ENCODE measurements around the gene POGZ.

POGZ gene

GRCh38 chr1:151368393-151369301, 90.6 kb downstream of the POGZ start:
- Histone ChIP-seq H3K27ac (replicated peaks) (no peak overlapping the region), H3K4me3 (replicated peaks; ENCODE audit: insufficient read depth, low read length) (no peak overlapping the region), H3K27me3 (ENCODE audit: insufficient read depth, poor library complexity, severe bottlenecking) (no peaks in the 10 kb centered on the region)
- TF ChIP-seq, protein P1, sequence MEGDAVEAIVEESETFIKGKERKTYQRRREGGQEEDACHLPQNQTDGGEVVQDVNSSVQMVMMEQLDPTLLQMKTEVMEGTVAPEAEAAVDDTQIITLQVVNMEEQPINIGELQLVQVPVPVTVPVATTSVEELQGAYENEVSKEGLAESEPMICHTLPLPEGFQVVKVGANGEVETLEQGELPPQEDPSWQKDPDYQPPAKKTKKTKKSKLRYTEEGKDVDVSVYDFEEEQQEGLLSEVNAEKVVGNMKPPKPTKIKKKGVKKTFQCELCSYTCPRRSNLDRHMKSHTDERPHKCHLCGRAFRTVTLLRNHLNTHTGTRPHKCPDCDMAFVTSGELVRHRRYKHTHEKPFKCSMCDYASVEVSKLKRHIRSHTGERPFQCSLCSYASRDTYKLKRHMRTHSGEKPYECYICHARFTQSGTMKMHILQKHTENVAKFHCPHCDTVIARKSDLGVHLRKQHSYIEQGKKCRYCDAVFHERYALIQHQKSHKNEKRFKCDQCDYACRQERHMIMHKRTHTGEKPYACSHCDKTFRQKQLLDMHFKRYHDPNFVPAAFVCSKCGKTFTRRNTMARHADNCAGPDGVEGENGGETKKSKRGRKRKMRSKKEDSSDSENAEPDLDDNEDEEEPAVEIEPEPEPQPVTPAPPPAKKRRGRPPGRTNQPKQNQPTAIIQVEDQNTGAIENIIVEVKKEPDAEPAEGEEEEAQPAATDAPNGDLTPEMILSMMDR (IDR thresholded peaks at IDR 0.05; ENCODE audit: insufficient read depth, low read length), result no peak
- TF ChIP-seq, protein P2, sequence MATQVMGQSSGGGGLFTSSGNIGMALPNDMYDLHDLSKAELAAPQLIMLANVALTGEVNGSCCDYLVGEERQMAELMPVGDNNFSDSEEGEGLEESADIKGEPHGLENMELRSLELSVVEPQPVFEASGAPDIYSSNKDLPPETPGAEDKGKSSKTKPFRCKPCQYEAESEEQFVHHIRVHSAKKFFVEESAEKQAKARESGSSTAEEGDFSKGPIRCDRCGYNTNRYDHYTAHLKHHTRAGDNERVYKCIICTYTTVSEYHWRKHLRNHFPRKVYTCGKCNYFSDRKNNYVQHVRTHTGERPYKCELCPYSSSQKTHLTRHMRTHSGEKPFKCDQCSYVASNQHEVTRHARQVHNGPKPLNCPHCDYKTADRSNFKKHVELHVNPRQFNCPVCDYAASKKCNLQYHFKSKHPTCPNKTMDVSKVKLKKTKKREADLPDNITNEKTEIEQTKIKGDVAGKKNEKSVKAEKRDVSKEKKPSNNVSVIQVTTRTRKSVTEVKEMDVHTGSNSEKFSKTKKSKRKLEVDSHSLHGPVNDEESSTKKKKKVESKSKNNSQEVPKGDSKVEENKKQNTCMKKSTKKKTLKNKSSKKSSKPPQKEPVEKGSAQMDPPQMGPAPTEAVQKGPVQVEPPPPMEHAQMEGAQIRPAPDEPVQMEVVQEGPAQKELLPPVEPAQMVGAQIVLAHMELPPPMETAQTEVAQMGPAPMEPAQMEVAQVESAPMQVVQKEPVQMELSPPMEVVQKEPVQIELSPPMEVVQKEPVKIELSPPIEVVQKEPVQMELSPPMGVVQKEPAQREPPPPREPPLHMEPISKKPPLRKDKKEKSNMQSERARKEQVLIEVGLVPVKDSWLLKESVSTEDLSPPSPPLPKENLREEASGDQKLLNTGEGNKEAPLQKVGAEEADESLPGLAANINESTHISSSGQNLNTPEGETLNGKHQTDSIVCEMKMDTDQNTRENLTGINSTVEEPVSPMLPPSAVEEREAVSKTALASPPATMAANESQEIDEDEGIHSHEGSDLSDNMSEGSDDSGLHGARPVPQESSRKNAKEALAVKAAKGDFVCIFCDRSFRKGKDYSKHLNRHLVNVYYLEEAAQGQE (IDR thresholded peaks at IDR 0.05; ENCODE audit: insufficient replicate concordance, low read depth), result no peak
- no peak for TF ChIP-seq GABPA (IDR thresholded peaks at IDR 0.05; ENCODE audit: low read depth)
- no peak for DNase-seq (ENCODE audit: low read depth in 1 of 2, low spot score in 1 of 2)

DNA sequence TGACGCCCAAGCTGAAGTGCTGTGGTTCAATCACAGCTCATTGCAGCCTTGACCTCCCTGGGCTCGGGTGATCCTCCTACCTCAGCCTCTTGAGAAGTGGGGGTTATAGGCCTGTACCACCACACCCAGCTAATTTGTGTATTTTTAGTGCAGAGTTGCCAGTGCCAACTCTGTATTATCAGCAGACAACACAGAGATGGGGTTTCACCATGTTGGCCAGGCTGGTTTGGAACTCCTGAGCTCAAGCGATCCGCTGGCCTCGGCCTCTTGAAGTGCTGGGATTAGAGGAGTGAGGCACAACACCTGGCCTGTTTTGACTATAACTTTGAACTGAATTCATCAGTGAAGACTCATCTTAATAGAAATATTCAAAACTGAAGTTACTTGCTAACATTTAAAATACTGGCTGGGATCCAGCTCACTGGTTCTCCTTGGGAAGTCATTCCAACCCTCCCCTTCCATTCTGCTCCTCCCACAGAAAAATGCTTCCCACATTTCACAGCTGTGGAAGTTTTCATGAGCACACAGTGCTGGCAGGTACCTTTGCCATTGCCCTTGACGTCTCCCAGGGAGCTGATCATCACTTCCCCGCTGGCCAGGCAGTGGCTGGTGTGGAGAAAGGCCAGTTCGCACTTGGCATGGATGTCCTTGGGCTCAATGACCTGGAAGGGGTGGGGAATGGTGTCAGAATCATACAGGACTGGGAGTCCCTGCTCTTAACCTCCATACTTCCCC, 91.5 kb downstream of the POGZ start:
- H3K27ac ChIP-seq (replicated peaks), result no peak overlapping the region
- TF ChIP-seq GABPA (IDR thresholded peaks at IDR 0.05; ENCODE audit: low read depth), result no peak
- TF ChIP-seq, protein P1 (IDR thresholded peaks at IDR 0.05; ENCODE audit: insufficient read depth, low read length), result no peak
- TF ChIP-seq, protein P2 (IDR thresholded peaks at IDR 0.05; ENCODE audit: insufficient replicate concordance, low read depth), result no peak
- no peak for TF ChIP-seq POLR2AphosphoS5 (IDR thresholded peaks at IDR 0.05; ENCODE audit: low read depth)
- TF ChIP-seq SPI1 (IDR thresholded peaks at IDR 0.05; ENCODE audit: borderline replicate concordance, low read depth), result no peak
- no peaks in the 10 kb centered on the region for H3K27me3 ChIP-seq (ENCODE audit: insufficient read depth, poor library complexity, severe bottlenecking)
- H3K4me3 ChIP-seq (replicated peaks; ENCODE audit: insufficient read depth, low read length), result no peak overlapping the region
- DNase-seq (ENCODE audit: low read depth in 1 of 2, low spot score in 1 of 2), result no peak

DNA sequence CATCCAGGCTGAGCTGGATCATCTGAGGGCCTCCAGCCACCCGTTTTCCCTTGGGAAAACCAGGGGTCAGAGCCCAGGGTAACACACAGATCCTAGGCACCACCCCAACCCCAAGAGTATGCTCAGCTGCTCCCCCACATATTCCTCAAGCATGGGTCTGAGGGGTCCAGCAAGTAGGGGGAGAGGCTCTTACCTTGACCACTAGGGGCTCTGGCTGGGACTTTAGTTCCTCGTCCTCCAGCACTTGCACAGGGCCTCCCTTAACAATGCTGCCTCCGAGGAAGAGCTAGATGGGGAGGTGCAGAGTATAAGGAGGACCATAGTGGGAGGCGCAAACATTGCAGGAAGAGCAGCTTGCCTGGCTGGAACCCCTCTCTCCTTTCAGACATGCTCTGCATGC, 94.3 kb downstream of the POGZ start:
- DNase-seq (ENCODE audit: low read depth in 1 of 2, low spot score in 1 of 2), result no peak
- H3K27me3 ChIP-seq (ENCODE audit: insufficient read depth, poor library complexity, severe bottlenecking), result no peaks in the 10 kb centered on the region
- H3K4me3 ChIP-seq (replicated peaks; ENCODE audit: insufficient read depth, low read length), result no peak overlapping the region
- H3K27ac ChIP-seq (replicated peaks), result no peak overlapping the region
- TF ChIP-seq SPI1 (IDR thresholded peaks at IDR 0.05; ENCODE audit: borderline replicate concordance, low read depth) (no peak), POLR2AphosphoS5 (IDR thresholded peaks at IDR 0.05; ENCODE audit: low read depth) (no peak), GABPA (IDR thresholded peaks at IDR 0.05; ENCODE audit: low read depth) (no peak)
- TF ChIP-seq, protein P1 (IDR thresholded peaks at IDR 0.05; ENCODE audit: insufficient read depth, low read length), result no peak
- TF ChIP-seq, protein P2 (IDR thresholded peaks at IDR 0.05; ENCODE audit: insufficient replicate concordance, low read depth), result no peak
